ENCODE results near the gene PLXNA1. TPM values are rescaled to one million over a fixed set of nuclear protein-coding genes. Genes with fewer than 3 reads are reported as not detected.

Gene PLXNA1
- total RNA-seq, 1 experiment from 2014 or later = 88.7 TPM

GRCh38 chr3:126952983-126953660 lies 29.8 kb upstream of the PLXNA1 start:
- DNase-seq (ENCODE audit: low read depth) = no peak

GRCh38 chr3:126954141-126954842 lies 28.6 kb upstream of the PLXNA1 start:
- no peak for DNase-seq (ENCODE audit: low read depth)

GRCh38 chr3:126955004-126955790 lies 27.7 kb upstream of the PLXNA1 start:
- no peak for DNase-seq (ENCODE audit: low read depth)

GRCh38 chr3:126956361-126956760 lies 26.6 kb upstream of the PLXNA1 start:
- no peak for DNase-seq (ENCODE audit: low read depth)

- DNase-seq (ENCODE audit: low read depth) = no peak
Measured at GRCh38 chr3:126956866-126957650, 25.9 kb upstream of the PLXNA1 start.

- DNase-seq (ENCODE audit: low read depth) = no peak
Measured at GRCh38 chr3:126957776-126958637, 24.9 kb upstream of the PLXNA1 start.

- no peak for DNase-seq (ENCODE audit: low read depth)
Measured at GRCh38 chr3:126958638-126959085, 24.3 kb upstream of the PLXNA1 start.

- no peak for DNase-seq (ENCODE audit: low read depth)
Measured at GRCh38 chr3:126959136-126959920, 23.6 kb upstream of the PLXNA1 start.

GRCh38 chr3:126959921-126960603 lies 22.9 kb upstream of the PLXNA1 start:
- DNase-seq (ENCODE audit: low read depth) = peak; percentile 69

- no peak for DNase-seq (ENCODE audit: low read depth)
Measured at GRCh38 chr3:126960604-126960995, 22.3 kb upstream of the PLXNA1 start.

GRCh38 chr3:126961191-126961790 lies 21.6 kb upstream of the PLXNA1 start:
- peak; percentile 87 for DNase-seq (ENCODE audit: low read depth)

GRCh38 chr3:126961791-126962461 lies 21.0 kb upstream of the PLXNA1 start:
- no peak for DNase-seq (ENCODE audit: low read depth)

GRCh38 chr3:126962756-126963155 lies 20.2 kb upstream of the PLXNA1 start:
- no peak for DNase-seq (ENCODE audit: low read depth)

GRCh38 chr3:126963261-126964190 lies 19.4 kb upstream of the PLXNA1 start:
- DNase-seq (ENCODE audit: low read depth) = no peak

- no peak for DNase-seq (ENCODE audit: low read depth)
Measured at GRCh38 chr3:126964261-126964660, 18.7 kb upstream of the PLXNA1 start.

GRCh38 chr3:126964950-126965349 lies 18.0 kb upstream of the PLXNA1 start:
- DNase-seq (ENCODE audit: low read depth) = no peak

- DNase-seq (ENCODE audit: low read depth) = no peak
Measured at GRCh38 chr3:126965526-126966080, 17.3 kb upstream of the PLXNA1 start.

Data from LHCN-M2 (cell line).